Liver (tissue), 9 donors: ENCODE measurements around the gene SLC2A4RG. TPM values are rescaled to one million over a fixed set of nuclear protein-coding genes. Genes with fewer than 3 reads are reported as not detected.

Source experiments
- DNase-seq: peaks from one replicate; pipeline ENCODE4 v3.0.0-alpha.2; 2017; ENCODE audit warnings: low spot score
- H3K27ac ChIP-seq, 2 donors: one replicate each; pipeline ENCODE4 v1.7.0; 2013; ENCODE audit warnings: inconsistent platforms in 2 of 2, low read length in 2 of 2, control low read depth in 1 of 2, low read depth in 1 of 2, mild to moderate bottlenecking in 1 of 2
- H3K27me3 ChIP-seq, 4 donors: one replicate each; pipeline versions ENCODE4 v1.6.1 to v1.7.0; 2013; ENCODE audit warnings: low read length in 3 of 4, inconsistent platforms in 1 of 4, mild to moderate bottlenecking in 1 of 4, moderate library complexity in 1 of 4; ENCODE audit not compliant: control insufficient read depth in 4 of 4, insufficient read depth in 4 of 4
- H3K36me3 ChIP-seq, 4 donors: one replicate each; pipeline versions ENCODE4 v1.6.1 to v1.7.0; 2013; ENCODE audit warnings: low read length in 3 of 4, mild to moderate bottlenecking in 3 of 4, low read depth in 1 of 4, moderate library complexity in 1 of 4; ENCODE audit not compliant: control insufficient read depth in 4 of 4, insufficient read depth in 3 of 4
- H3K4me1 ChIP-seq, 4 donors: one replicate each; pipeline versions ENCODE4 v1.6.1 to v1.7.0; 2013; ENCODE audit warnings: low read length in 3 of 4, mild to moderate bottlenecking in 3 of 4, moderate library complexity in 1 of 4; ENCODE audit not compliant: control insufficient read depth in 4 of 4, insufficient read depth in 4 of 4
- H3K4me3 ChIP-seq, 3 donors: one replicate each; pipeline versions ENCODE4 v1.6.1 to v1.7.0; 2013; ENCODE audit warnings: low read length in 3 of 3, control low read depth in 1 of 3, low read depth in 1 of 3, mild to moderate bottlenecking in 1 of 3
- H3K9ac ChIP-seq, 2 donors: one replicate each; pipeline ENCODE4 v1.7.0; 2013; ENCODE audit warnings: low read length in 2 of 2, mild to moderate bottlenecking in 2 of 2, moderate library complexity in 2 of 2, control low read depth in 1 of 2, low read depth in 1 of 2
- H3K9me3 ChIP-seq, 4 donors: one replicate each; pipeline versions ENCODE4 v1.6.1 to v1.7.0; 2013; ENCODE audit warnings: low read length in 3 of 4; ENCODE audit not compliant: control insufficient read depth in 4 of 4
- EGR1 ChIP-seq, 2 donors: IDR thresholded peaks; 2 replicates each; pipeline ENCODE4 v1.6.1; 2016 to 2018; ENCODE audit warnings: antibody characterized with exemption in 2 of 2, low read depth in 2 of 2
- FOXA1 ChIP-seq: IDR thresholded peaks from 2 replicates; pipeline ENCODE4 v1.6.1; 2016; ENCODE audit warnings: antibody characterized with exemption
- FOXA2 ChIP-seq: IDR thresholded peaks from 2 replicates; pipeline ENCODE4 v1.6.1; 2016; ENCODE audit warnings: antibody characterized with exemption
- GABPA ChIP-seq, 2 donors: IDR thresholded peaks in 1 of 2; conservative IDR thresholded peaks in 1 of 2; 2 replicates each; pipeline ENCODE4 v1.6.1; 2016; ENCODE audit warnings: antibody characterized with exemption in 2 of 2, mild to moderate bottlenecking in 1 of 2, moderate library complexity in 1 of 2
- HNF4A ChIP-seq, 2 donors: conservative IDR thresholded peaks; 2 replicates each; pipeline ENCODE4 v1.6.1; 2016; ENCODE audit warnings: antibody characterized with exemption in 2 of 2, mild to moderate bottlenecking in 2 of 2
- HNF4G ChIP-seq: IDR thresholded peaks from 2 replicates; pipeline ENCODE4 v1.6.1; 2016; ENCODE audit warnings: antibody characterized with exemption
- JUND ChIP-seq, 2 donors: IDR thresholded peaks; 2 replicates each; pipeline ENCODE4 v1.6.1; 2016; ENCODE audit warnings: antibody characterized with exemption in 2 of 2
- NR2F2 ChIP-seq: IDR thresholded peaks from 2 replicates; pipeline ENCODE4 v1.6.1; 2016; ENCODE audit warnings: antibody characterized with exemption
- RAD21 ChIP-seq, 2 donors: IDR thresholded peaks; 2 replicates each; pipeline ENCODE4 v1.6.1; 2016; ENCODE audit warnings: antibody characterized with exemption in 2 of 2, mild to moderate bottlenecking in 2 of 2
- RXRA ChIP-seq, 2 donors: IDR thresholded peaks; 2 replicates each; pipeline ENCODE4 v1.6.1; 2017 to 2018; ENCODE audit warnings: antibody characterized with exemption in 2 of 2, mild to moderate bottlenecking in 1 of 2
- SP1 ChIP-seq: IDR thresholded peaks from 2 replicates; pipeline ENCODE4 v1.6.1; 2018; ENCODE audit warnings: antibody characterized with exemption, mild to moderate bottlenecking
- TAF1 ChIP-seq: conservative IDR thresholded peaks from 2 replicates; pipeline ENCODE4 v1.6.1; 2016; ENCODE audit warnings: antibody characterized with exemption, mild to moderate bottlenecking
- YY1 ChIP-seq: IDR thresholded peaks from 2 replicates; pipeline ENCODE4 v1.6.1; 2016; ENCODE audit warnings: antibody characterized with exemption, mild to moderate bottlenecking
- WGBS: extraction: QIAGEN DNeasy Blood & Tissue Kit; methylation state at CpG from one replicate; pipeline ENCODE4 v1.1.7; 2013; 5-methylcytosine and 5-hydroxymethylcytosine counted together
- polyA plus RNA-seq, 2 donors: library from polyadenylated mRNA; stranded (reverse) in 1 of 2; unstranded in 1 of 2; fragments of 200-250 nt in 1 of 2; fragments of >200 nt in 1 of 2; fragmentation: Nextera tagmentation in 1 of 2; extraction: Ambion mirVana in 1 of 2; gene quantifications; one replicate each; pipeline versions ENCODE4 v1.2.1 to v1.2.3, GENCODE V29; 2013 to 2015
- total RNA-seq, 2 donors: library from RNA; depleted of rRNA; stranded (reverse); fragments of >200 nt; gene quantifications; one replicate each; pipeline ENCODE4 v1.2.3, GENCODE V29; 2014
- TF ChIP-seq, protein P1 (sequence below): IDR thresholded peaks from 2 replicates; pipeline ENCODE4 v1.6.1; 2016; ENCODE audit warnings: antibody characterized with exemption, mild to moderate bottlenecking
- TF ChIP-seq, protein P2 (sequence below): IDR thresholded peaks from 2 replicates; pipeline ENCODE4 v1.6.1; 2016; ENCODE audit warnings: antibody characterized with exemption
- TF ChIP-seq, protein P3 (sequence below): fragments of 150-350 bp; IDR thresholded peaks from 2 replicates; pipeline ENCODE4 v1.5.1; 2017; ENCODE audit warnings: improper control_type of control experiment, low read depth, low read length; ENCODE audit not compliant: missing input control
- TF ChIP-seq, protein P4 (sequence below): IDR thresholded peaks from 2 replicates; pipeline ENCODE4 v1.6.1; 2016; ENCODE audit warnings: antibody characterized with exemption
- TF ChIP-seq, protein P5 (sequence below): IDR thresholded peaks from 2 replicates; pipeline ENCODE4 v1.6.1; 2016; ENCODE audit warnings: antibody characterized with exemption
- donor health status: healthy.
- donor health status: healthy.
- donor health status: healthy.
- donor health status: healthy.
- donor health status: healthy.

Gene SLC2A4RG
- total and polyA plus RNA-seq, 4 donors: 22.2 to 39.7 (median 29.4) TPM

DNA sequence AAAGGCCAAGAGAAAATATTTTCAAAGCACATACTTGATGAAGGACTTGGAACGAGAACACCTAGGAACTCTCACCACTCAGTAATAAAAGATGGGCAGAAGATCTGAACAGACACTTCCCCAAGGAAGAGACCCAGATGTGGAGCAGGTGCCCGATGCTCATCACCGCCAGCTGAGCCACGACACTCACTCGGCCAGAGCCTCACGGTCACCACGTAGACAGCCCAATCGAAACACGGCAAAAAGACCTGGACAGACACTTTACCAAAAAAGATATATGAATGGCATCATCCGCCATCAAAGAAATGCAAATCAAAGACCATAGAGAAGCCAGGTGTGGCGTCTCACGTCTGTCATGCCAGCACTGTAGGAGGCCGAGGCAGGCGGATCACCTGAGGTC lies 41.6 kb downstream of the SLC2A4RG start:
- 94% methylated on average over 14 of the region's 14 CpGs for WGBS
- TF ChIP-seq RXRA (IDR thresholded peaks at IDR 0.05): no peak
- TF ChIP-seq EGR1 (IDR thresholded peaks at IDR 0.05; ENCODE audit: low read depth in 2 of 2): no peak
- TF ChIP-seq YY1: no peak
- no peak for TF ChIP-seq NR2F2
- TF ChIP-seq, protein P1, sequence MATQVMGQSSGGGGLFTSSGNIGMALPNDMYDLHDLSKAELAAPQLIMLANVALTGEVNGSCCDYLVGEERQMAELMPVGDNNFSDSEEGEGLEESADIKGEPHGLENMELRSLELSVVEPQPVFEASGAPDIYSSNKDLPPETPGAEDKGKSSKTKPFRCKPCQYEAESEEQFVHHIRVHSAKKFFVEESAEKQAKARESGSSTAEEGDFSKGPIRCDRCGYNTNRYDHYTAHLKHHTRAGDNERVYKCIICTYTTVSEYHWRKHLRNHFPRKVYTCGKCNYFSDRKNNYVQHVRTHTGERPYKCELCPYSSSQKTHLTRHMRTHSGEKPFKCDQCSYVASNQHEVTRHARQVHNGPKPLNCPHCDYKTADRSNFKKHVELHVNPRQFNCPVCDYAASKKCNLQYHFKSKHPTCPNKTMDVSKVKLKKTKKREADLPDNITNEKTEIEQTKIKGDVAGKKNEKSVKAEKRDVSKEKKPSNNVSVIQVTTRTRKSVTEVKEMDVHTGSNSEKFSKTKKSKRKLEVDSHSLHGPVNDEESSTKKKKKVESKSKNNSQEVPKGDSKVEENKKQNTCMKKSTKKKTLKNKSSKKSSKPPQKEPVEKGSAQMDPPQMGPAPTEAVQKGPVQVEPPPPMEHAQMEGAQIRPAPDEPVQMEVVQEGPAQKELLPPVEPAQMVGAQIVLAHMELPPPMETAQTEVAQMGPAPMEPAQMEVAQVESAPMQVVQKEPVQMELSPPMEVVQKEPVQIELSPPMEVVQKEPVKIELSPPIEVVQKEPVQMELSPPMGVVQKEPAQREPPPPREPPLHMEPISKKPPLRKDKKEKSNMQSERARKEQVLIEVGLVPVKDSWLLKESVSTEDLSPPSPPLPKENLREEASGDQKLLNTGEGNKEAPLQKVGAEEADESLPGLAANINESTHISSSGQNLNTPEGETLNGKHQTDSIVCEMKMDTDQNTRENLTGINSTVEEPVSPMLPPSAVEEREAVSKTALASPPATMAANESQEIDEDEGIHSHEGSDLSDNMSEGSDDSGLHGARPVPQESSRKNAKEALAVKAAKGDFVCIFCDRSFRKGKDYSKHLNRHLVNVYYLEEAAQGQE: no peak
- TF ChIP-seq, protein P2, sequence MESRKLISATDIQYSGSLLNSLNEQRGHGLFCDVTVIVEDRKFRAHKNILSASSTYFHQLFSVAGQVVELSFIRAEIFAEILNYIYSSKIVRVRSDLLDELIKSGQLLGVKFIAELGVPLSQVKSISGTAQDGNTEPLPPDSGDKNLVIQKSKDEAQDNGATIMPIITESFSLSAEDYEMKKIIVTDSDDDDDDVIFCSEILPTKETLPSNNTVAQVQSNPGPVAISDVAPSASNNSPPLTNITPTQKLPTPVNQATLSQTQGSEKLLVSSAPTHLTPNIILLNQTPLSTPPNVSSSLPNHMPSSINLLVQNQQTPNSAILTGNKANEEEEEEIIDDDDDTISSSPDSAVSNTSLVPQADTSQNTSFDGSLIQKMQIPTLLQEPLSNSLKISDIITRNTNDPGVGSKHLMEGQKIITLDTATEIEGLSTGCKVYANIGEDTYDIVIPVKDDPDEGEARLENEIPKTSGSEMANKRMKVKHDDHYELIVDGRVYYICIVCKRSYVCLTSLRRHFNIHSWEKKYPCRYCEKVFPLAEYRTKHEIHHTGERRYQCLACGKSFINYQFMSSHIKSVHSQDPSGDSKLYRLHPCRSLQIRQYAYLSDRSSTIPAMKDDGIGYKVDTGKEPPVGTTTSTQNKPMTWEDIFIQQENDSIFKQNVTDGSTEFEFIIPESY: no peak
- TF ChIP-seq, protein P3, sequence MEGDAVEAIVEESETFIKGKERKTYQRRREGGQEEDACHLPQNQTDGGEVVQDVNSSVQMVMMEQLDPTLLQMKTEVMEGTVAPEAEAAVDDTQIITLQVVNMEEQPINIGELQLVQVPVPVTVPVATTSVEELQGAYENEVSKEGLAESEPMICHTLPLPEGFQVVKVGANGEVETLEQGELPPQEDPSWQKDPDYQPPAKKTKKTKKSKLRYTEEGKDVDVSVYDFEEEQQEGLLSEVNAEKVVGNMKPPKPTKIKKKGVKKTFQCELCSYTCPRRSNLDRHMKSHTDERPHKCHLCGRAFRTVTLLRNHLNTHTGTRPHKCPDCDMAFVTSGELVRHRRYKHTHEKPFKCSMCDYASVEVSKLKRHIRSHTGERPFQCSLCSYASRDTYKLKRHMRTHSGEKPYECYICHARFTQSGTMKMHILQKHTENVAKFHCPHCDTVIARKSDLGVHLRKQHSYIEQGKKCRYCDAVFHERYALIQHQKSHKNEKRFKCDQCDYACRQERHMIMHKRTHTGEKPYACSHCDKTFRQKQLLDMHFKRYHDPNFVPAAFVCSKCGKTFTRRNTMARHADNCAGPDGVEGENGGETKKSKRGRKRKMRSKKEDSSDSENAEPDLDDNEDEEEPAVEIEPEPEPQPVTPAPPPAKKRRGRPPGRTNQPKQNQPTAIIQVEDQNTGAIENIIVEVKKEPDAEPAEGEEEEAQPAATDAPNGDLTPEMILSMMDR: no peak
- no peak for TF ChIP-seq HNF4A (conservative IDR thresholded peaks at IDR 0.05)
- no peak for TF ChIP-seq TAF1
- TF ChIP-seq GABPA (IDR thresholded peaks at IDR 0.05 in 1 of 2, conservative IDR thresholded peaks at IDR 0.05 in 1 of 2): no peak
- TF ChIP-seq FOXA2: no peak
- TF ChIP-seq, protein P4, sequence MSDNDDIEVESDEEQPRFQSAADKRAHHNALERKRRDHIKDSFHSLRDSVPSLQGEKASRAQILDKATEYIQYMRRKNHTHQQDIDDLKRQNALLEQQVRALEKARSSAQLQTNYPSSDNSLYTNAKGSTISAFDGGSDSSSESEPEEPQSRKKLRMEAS: no peak
- no peak for TF ChIP-seq FOXA1
- no peak for TF ChIP-seq HNF4G
- TF ChIP-seq RAD21 (IDR thresholded peaks at IDR 0.05): no peak
- TF ChIP-seq JUND (IDR thresholded peaks at IDR 0.05): no peak
- TF ChIP-seq, protein P5, sequence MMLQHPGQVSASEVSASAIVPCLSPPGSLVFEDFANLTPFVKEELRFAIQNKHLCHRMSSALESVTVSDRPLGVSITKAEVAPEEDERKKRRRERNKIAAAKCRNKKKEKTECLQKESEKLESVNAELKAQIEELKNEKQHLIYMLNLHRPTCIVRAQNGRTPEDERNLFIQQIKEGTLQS: no peak
- TF ChIP-seq SP1: no peak
- no peak for DNase-seq

More for the DNA sequence above, 41.6 kb downstream of the SLC2A4RG start:
- Histone ChIP-seq H3K4me1 (peaks cover 0 to 3% (median 0%) of the 10 kb centered on the region in 4 donors), H3K27me3 (no peaks in the 10 kb centered on the region), H3K27ac (no peak overlapping the region), H3K9ac (no peak overlapping the region), H3K4me3 (no peak overlapping the region), H3K9me3 (no peaks in the 10 kb centered on the region), H3K36me3 (no peaks in the 10 kb centered on the region)
